Measurements from ENCODE around the gene ARPP21. TPM values are rescaled to one million over a fixed set of nuclear protein-coding genes. Genes with fewer than 3 reads are reported as not detected.

Gene ARPP21
- total RNA-seq, 4 donors from 2014 or later: not detected

DNA sequence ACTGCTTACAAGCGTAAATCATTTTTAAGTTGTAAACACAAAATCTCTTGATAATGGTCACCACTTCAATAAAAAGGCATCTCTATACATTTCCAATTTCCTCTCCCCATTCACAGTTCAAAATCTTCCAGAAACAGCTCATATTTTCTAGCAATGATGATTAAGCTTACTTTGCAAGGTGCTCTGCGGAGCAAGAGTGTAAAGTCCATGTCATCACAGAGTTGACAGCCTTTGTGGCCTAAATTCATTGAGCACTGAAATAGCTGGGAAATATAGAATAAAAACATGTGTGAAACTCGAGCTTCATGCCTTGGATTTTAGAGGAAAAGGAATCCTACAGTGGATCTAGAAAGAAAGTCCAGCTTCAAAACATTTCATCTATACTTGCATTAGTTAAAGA, 41.8 kb upstream of the ARPP21 start:
- Histone ChIP-seq H3K36me3 (no peaks in the 10 kb centered on the region), H3K4me3 (no peak overlapping the region), H3K9me3 (no peaks in the 10 kb centered on the region), H3K27me3 (no peaks in the 10 kb centered on the region), H3K27ac (no peak overlapping the region), H3K4me1 (no peaks in the 10 kb centered on the region)
- no peak for DNase-seq
- WGBS, 2 donors: 63 to 68% methylated on average over 3 of the region's 3 CpGs
- TF ChIP-seq, protein P1, sequence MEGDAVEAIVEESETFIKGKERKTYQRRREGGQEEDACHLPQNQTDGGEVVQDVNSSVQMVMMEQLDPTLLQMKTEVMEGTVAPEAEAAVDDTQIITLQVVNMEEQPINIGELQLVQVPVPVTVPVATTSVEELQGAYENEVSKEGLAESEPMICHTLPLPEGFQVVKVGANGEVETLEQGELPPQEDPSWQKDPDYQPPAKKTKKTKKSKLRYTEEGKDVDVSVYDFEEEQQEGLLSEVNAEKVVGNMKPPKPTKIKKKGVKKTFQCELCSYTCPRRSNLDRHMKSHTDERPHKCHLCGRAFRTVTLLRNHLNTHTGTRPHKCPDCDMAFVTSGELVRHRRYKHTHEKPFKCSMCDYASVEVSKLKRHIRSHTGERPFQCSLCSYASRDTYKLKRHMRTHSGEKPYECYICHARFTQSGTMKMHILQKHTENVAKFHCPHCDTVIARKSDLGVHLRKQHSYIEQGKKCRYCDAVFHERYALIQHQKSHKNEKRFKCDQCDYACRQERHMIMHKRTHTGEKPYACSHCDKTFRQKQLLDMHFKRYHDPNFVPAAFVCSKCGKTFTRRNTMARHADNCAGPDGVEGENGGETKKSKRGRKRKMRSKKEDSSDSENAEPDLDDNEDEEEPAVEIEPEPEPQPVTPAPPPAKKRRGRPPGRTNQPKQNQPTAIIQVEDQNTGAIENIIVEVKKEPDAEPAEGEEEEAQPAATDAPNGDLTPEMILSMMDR (IDR thresholded peaks at IDR 0.05): no peak
- TF ChIP-seq POLR2A (IDR thresholded peaks at IDR 0.05): no peak
- intact Hi-C loops (cut with DNase I): no loop called here

DNA sequence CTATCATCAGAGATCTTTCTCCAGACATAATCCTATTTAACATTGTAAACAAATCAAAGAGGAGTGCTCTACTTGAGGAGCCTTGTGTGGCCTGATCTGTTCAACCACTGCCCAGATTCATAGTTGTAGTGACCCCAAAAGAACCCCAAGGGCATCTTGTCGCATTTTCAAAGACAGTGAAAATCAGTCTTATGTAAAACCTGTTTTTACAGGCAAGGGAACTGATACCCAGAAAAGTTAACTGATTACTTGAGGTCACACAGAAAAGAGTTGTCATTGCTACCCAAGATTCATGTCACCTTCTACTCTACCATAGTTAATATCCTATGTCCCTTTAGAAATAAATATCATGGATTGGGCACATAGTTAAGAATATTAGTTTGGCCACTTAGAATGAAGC, 40.5 kb upstream of the ARPP21 start:
- TF ChIP-seq, protein P1 (IDR thresholded peaks at IDR 0.05): no peak
- TF ChIP-seq POLR2A (IDR thresholded peaks at IDR 0.05): no peak
- 69 to 70% methylated on average over 1 of the region's 1 CpG for WGBS, 2 donors
- Histone ChIP-seq H3K9me3 (no peaks in the 10 kb centered on the region), H3K4me1 (no peaks in the 10 kb centered on the region), H3K27me3 (no peaks in the 10 kb centered on the region), H3K27ac (no peak overlapping the region), H3K4me3 (no peak overlapping the region), H3K36me3 (no peaks in the 10 kb centered on the region)
- DNase-seq: no peak
- intact Hi-C loops (cut with DNase I): no loop called here

DNA sequence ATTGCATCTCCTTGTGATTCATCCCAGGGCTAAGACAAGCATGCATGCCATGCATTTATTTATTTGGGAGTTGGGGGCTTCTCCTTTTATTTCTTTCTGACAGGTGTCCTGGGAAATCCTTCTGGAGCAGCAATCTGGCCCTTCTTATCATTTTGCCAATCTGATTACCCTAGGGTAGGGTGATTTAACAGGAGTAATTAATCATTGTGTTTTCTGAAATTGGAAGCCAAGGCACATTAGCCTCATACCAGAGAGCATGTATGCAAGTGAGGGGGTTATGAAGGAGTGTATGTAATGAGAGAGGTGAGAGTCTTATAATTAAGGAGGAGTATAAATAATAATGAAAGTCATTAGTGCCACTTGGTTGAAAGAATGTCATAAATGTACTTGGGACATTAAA, 37.4 kb upstream of the ARPP21 start:
- Histone ChIP-seq H3K4me3 (no peak overlapping the region), H3K27ac (no peak overlapping the region), H3K4me1 (no peaks in the 10 kb centered on the region), H3K9me3 (no peaks in the 10 kb centered on the region), H3K36me3 (no peaks in the 10 kb centered on the region), H3K27me3 (no peaks in the 10 kb centered on the region)
- no peak for DNase-seq
- TF ChIP-seq, protein P1 (IDR thresholded peaks at IDR 0.05): no peak
- TF ChIP-seq POLR2A (IDR thresholded peaks at IDR 0.05): no peak
- intact Hi-C loops (cut with DNase I): no loop called here

DNA sequence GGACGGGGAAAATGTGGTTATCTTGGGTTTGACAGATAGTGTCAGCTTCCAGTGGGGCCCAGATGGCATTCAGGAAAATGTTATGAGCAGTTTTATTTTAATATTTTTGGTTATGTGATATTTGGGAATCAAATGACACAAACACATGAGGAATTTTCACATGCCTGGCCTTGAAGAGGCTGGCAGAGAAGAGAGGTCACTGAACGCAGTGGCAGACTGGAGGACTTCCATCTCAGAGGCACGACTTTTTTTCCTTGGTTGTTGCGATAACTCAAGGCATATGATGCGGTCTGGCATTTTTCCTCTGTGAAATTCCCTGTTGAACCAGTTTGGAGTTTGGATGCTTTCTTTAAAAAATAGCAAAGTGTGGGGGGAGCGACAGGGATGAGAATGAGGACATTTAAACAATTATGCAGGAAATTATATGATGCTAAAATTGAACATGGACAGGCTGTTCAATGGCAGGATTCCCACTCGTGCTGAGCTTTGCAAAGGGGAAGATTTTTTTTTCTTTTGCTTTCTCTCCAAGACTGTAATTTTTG, 36.9 kb upstream of the ARPP21 start:
- no peak overlapping the region for H3K4me3 ChIP-seq
- intact Hi-C loops (cut with DNase I): no loop called here
- no peaks in the 10 kb centered on the region for H3K36me3 ChIP-seq
- no peaks in the 10 kb centered on the region for H3K27me3 ChIP-seq
- no peaks in the 10 kb centered on the region for H3K4me1 ChIP-seq
- H3K27ac ChIP-seq: no peak overlapping the region
- TF ChIP-seq POLR2A (IDR thresholded peaks at IDR 0.05): no peak
- TF ChIP-seq, protein P1 (IDR thresholded peaks at IDR 0.05): no peak
- WGBS, 2 donors: 62 to 67% methylated on average over 7 of the region's 7 CpGs
- no peak for DNase-seq
- H3K9me3 ChIP-seq: no peaks in the 10 kb centered on the region

DNA sequence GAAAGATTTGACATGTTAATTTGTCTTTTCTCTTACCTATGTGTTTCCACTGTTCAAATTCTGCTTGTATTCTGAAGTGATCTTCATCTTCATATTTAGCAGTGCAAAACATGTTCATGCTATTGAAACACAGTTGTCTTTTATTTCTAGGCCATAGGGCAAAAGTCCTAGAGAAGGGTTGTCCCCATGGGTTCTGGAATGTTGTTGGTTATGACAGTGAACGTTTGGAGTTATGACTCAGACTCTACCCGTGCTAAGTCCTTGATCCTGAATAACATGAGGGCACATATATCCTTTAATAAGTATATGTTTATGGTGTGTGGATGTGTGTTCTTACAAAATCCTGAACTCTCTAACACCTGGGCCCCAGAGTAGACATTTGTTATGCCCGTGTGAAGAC, 23.0 kb upstream of the ARPP21 start:
- WGBS, 2 donors: 51 to 62% methylated on average over 3 of the region's 3 CpGs
- TF ChIP-seq, protein P1 (IDR thresholded peaks at IDR 0.05): no peak
- no peak for DNase-seq

More for the DNA sequence above, 23.0 kb upstream of the ARPP21 start:
- no peaks in the 10 kb centered on the region for H3K36me3 ChIP-seq
- no peaks in the 10 kb centered on the region for H3K27me3 ChIP-seq
- no peaks in the 10 kb centered on the region for H3K4me1 ChIP-seq
- H3K27ac ChIP-seq: no peak overlapping the region
- no peaks in the 10 kb centered on the region for H3K9me3 ChIP-seq
- H3K4me3 ChIP-seq: no peak overlapping the region
- intact Hi-C loops (cut with DNase I): no loop called here

All from esophagus squamous epithelium (tissue), 5 donors.